Measurements from ENCODE around the gene SNUPN. TPM values are rescaled to one million over a fixed set of nuclear protein-coding genes. Genes with fewer than 3 reads are reported as not detected.

The SNUPN gene
- polyA plus RNA-seq, 3 donors, result 27.5 to 32.7 (median 31.6) TPM

DNA sequence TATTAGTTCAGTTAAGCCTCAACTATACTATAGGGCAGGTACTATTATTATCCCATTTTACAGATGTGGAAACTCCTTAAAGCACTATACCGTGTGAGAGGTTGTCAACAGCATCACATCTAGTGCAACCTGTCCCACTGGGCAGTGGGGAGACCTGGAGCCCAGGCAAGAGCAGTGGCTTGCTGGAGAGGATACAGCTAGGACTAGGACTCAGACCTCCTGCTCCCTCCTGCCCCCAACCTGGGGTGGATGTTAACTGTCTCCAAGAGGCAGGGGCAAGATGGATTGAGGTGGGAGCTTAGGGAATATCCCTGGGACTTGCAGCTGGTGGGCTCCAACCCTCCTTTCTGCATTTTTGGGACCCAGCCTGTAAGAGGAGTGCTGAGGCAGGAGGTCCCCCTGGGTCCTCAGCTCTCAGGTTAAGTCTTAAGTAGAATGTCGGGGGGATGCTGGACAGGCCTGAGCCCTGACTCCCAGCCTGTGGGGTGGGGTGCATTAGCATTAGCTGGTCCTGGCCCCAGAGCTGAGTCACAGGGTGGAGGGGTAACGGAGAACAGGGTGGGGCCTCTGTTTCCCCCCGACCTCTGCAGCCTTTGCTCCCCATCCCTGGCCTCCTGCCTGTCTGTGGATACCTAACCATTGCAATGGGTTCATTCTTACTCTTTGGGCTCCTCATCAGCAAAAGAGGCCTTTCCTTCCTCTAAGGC lies 28.8 kb upstream of the SNUPN start:
- DNase-seq (ENCODE audit: low read depth in 3 of 3, low spot score in 2 of 3), result no peak

DNA sequence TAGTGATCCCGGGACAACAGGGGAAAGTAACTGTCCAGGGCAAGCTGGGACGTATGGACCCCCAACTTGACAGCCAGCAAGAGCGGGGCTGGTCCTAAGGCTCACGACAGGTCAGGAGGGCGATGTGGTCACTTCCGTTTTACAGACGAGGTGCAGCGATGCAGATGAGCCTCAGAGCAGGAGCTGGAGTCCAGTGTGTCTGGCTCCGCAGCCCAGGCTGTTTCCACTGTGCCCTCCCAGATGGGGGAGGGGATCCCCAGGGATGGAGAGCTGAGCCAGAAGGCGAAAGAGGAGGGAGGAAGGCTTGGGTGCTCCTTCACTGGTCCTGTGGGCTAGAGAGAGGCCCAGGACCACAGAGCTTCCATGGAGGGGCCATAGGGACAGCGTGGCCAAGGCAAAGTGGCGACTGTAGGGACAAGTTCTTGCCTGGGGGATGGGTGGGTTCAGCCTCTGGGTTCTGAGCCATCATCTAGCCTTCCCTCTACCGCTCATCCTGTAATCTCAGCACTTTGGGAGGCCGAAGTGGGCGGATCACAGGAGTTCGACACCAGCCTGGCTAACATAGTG lies 27.9 kb upstream of the SNUPN start:
- DNase-seq (ENCODE audit: low read depth in 3 of 3, low spot score in 2 of 3), result no peak

DNA sequence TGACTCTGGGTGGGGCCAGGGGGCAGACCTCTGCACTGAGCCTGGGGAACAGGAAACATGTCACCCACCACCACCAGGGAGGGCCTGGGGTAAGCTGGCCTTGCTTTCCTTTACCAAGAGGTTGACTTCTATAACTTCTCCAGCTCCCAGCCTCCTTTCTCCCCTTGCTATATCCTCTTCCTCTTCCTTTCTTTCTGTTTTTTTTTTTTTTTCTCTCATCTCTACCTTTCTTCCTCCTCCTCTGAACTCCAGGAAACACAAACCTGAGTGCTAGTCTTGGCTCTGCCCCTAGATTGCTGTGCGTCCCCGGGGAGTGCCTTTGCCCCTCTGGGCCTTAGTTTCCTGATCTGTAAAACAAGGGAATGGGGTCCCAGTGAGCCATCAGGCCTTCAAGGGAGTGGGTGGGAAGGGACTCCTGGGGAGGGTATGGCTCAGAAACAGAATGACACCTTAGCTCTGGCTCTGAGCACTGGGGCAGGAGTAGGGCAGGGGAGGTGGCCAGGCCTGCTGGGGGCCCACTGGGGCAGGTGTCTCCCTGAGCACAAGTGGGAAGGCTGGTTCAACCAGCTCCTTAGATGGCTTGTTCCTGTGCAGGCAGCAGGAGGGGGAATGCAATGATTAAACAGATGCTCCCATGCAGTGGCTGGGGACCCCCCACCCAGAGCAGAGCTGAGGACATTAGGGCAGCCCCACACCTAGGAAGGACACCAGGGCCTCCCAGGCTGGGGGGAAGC lies 26.5 kb upstream of the SNUPN start:
- no peak for DNase-seq (ENCODE audit: low read depth in 3 of 3, low spot score in 2 of 3)

DNA sequence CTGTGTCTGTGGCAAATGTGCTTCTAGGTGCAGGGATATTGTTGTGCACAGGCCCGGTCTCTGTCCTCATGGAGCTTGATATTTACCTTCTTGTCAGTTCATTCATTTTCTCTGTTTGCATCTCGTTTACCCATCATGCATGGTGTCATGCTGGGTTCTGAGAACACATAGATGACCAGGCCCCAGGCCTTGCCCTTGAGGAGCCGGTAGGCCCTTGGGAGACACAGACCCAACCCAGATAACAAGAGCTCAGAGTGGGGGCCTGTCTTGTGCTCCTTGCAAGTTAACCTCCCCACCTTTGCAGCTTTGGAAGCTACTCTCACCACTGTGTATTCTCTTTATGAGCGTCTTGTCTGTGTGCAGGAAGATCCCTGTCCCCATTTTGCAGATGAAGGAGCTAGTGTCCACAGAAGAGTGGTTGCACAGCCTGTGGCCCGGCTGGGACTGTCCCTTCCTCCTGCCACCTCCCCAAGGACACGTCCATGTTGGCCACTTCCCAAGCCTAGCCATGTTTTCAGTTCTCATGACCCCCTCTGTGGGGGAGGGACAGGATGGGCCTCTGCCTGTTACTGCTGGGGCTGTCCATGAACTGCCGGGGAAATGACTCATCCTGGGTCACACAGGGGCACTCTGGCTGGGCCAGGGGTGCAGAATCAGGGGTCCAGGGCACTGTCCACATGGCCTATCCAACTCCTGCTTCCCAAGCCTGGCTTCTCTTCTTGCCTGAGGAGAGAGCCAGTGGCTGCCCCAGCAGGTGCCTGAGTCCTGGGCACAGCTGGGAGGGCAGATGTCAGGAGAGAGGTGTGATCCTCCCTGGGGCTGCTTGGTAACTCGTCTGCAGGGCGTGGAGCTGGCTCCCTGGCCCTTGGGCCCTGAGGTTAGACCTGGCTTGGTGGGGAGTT lies 25.6 kb upstream of the SNUPN start:
- DNase-seq (ENCODE audit: low read depth in 3 of 3, low spot score in 2 of 3), result no peak

DNA sequence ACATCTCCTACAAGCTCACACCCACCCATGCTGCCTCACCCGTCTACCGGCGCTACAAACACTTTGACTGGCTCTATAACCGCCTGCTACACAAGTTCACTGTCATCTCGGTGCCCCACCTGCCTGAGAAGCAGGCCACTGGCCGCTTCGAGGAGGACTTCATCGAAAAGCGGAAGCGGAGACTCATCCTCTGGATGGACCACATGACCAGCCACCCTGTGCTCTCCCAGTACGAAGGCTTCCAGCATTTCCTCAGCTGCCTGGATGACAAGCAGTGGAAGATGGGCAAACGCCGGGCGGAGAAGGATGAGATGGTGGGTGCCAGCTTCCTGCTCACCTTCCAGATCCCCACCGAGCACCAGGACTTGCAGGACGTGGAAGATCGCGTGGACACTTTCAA lies 24.3 kb upstream of the SNUPN start:
- no peak for DNase-seq (ENCODE audit: low read depth in 3 of 3, low spot score in 2 of 3)

DNA sequence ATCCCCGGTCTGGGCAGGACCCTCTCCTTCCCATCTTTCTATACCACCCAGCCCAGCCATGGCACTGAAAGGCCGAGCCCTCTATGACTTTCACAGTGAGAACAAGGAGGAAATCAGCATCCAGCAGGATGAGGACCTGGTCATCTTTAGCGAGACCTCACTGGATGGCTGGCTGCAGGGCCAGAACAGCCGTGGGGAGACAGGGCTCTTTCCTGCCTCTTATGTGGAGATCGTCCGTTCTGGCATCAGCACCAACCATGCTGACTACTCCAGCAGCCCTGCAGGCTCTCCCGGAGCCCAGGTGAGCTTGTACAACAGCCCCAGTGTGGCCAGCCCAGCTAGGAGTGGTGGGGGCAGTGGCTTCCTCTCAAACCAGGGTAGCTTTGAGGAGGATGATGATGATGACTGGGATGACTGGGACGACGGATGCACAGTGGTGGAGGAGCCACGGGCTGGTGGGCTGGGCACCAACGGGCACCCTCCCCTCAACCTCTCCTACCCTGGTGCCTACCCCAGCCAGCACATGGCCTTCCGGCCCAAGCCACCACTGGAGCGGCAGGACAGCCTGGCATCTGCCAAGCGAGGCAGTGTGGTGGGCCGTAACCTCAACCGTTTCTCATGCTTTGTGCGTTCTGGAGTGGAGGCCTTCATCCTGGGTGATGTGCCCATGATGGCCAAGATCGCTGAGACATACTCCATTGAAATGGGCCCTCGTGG lies 23.7 kb upstream of the SNUPN start:
- DNase-seq (ENCODE audit: low read depth in 3 of 3, low spot score in 2 of 3), result no peak

DNA sequence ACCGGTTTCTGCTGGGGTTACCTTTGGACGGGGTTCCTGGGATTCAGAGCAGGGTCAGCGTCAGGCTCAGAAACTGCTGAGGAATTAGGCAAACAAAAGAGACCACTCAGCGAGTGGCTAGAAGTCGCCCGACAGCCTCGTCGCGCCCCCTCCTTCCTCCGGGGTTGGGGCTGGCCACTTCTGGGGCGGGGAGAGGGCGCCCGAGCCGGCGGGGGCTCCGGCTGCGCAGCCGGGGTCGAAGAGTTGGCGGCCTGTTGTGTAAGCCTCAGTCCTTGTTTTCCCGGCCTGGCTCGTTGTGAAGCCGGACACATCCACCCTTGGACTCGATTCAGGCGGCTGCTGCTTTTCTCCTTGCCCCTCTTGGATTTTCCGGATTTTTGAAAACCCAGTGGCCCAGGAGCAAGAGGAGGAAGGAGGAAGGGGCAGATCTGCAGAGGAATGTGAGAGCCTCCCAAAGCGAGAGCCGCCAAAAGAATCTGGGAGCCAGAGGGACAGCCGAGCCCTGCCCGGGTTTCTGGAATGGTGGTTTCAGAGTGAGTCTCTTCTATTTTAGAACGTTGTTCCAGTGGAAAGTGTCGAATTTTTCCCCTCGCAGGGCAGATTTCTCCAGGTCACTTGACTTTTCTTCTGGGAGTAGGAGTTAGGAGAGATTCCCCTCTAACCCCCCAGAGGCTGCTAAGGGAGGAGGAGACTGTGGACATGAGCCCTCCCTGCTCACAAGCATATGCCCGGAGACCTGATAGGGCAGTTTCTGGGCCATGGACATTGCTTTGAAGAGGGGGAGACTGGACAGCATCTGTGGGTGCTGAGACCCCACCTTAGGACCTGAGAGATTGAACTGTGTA lies 22.9 kb upstream of the SNUPN start:
- peak in 1 of 3 donors; percentile 37 for DNase-seq (ENCODE audit: low read depth in 3 of 3, low spot score in 2 of 3)

DNA sequence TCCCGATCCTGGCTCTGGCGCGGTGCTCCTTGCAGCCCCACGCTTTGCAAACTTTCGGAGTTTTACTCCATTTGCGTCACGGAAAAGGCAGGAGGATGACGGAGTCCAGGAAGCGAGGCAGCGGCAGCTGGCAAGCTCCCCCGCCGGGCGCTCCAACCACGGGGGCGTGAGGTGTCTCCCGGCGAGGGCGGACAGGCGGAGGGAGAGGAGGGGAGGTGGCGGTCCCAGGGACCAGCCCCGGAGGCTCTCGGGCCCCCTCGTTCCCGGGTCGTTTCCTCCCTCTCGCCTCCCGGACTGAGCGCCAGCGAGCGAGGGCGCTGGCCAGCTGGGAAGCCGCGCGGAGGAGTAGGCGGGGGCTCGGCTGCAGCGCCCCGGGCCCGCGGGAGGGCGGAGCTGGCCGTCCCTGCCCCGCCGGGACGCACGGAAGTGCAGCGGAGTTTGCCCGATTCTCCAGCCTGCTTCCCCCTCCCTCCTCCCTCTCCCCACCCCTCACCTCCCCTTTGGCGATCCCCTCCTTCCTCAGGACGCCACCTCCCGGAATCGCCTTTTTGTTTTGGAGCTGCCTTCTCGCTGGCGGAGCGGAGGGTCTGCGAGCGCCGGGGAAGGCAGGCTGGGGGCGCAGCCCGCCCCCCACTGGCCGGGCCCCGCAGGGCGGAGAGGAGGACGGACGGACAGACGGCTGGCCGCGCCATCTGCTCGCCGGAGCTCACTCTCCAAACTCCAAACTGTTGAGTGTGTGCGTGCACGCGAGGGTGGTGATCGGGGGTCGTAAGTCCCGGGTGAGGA lies 22.0 kb upstream of the SNUPN start, which contains the start of gene SNX33:
Gene SNX33, plus strand, starts transcription at position 543 of the 786 bp plus-strand sequence. CDS start 1,191 bp downstream, outside the sequence.
- DNase-seq (ENCODE audit: low read depth in 3 of 3, low spot score in 2 of 3), result peak in 2 of 3 donors; percentile 68 to 69

DNA sequence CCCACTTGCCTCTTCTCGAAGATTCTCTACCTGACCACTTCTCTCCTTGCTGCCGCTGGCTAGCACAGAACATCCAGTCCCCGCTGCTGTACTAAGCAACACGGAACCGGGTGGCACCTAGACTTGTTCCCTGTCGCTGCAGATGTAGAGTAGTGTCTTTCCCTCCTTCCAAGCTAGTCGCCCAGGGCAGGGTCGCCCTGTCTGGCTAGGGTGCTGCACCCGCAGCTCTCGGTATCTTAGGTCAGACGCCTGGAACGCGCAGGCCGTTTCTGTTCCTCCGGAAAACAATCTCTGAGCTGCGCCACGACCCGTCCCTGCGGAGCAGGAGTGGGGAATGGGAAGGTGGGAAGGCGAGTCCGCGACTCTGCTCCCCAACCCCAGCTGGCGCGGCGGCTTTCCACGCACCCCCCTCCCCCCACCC lies 21.4 kb upstream of the SNUPN start:
- DNase-seq (ENCODE audit: low read depth in 3 of 3, low spot score in 2 of 3), result no peak

DNA sequence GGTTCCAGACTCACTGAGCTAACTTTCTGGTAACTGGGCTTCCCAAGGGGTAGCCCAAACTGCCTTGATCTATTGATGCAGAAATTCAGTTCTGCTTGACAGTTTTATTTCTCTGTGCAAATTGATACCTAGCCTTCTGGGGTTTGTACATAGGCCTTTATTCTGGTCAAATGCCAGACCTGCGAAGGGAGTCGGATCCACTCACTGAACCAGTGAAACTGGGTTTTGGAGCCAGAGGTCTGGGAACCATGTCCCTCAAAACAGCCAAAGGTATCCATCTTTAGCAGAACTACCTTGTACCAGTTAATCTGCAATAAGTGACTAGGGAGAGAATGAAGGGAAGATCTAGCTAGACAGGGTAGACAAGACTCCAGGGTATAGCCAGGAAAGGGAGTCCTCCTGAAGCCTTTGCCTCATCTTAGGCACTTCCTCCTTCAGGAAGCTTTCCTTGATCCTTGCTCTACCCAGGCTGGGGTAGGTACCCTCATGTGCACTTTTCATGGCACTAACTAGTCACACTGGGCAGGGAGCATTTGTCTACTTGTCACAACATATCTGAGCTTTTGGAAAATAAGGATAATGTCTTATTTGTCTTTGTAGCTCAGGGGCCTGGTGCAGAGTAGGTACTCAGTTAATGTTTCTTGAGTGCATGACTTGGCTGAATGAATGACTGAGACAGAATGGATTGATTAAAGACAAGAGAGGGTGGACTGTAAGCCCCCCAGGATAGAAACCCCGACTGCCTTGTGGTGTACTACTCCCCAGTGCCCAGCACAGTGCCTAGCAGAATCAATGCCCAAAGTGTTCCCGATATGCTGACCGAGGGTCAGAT lies 20.8 kb upstream of the SNUPN start:
- DNase-seq (ENCODE audit: low read depth in 3 of 3, low spot score in 2 of 3), result no peak

DNA sequence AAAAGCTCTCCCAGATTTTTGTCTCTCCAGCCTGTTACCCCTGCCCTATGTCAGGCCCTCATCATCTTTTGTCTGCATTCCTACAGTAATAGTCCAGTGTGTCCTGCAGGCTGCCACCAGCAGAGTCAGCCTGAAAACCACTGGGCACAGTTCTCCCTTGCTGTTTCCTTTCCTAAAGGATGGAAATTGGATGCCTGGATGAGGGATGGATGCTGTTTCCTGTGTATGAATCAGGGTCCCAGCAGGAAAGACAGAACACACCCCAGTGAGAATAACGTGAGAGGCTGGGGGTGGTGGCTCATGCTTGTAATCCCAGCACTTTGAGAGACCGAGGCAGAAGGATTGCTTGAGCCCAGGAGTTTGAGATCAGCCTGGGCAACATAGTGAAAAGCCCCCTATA lies 18.9 kb upstream of the SNUPN start:
- DNase-seq (ENCODE audit: low read depth in 3 of 3, low spot score in 2 of 3), result no peak

DNA sequence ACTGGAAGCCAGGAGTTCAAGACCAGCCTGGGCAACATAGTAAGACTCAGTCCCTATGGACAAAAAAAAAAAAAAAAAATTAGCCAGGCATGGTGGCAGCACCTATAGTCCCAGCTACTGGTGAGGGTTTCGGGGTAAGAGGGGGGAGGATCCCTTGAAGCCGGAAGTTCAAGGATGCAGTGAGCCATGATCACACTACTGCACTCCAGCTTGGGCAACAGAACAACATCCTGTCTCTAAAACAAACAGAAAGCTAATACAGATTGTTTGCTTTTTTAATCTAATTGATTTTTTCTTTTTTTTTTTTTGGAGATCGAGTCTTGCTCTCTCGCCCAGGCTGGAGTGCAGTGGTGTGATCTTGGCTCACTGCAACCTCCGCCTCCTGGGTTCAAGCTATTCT lies 16.1 kb upstream of the SNUPN start:
- DNase-seq (ENCODE audit: low read depth in 3 of 3, low spot score in 2 of 3), result no peak

DNA sequence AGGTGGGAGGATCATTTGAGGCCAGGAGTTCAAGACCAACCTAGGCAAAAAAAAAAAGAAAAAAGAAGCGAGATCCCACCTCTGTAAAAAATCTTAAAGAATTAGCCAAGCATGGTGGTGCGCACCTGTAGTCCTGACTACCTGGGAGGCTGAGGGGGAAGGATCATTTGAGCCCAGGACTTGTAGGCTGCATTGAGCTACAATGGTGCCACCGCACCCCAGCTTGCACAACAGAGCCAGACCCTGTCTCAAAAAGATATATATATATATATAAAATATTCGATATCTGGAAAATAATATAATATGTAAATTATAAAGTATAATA lies 15.6 kb upstream of the SNUPN start:
- DNase-seq (ENCODE audit: low read depth in 3 of 3, low spot score in 2 of 3), result no peak

DNA sequence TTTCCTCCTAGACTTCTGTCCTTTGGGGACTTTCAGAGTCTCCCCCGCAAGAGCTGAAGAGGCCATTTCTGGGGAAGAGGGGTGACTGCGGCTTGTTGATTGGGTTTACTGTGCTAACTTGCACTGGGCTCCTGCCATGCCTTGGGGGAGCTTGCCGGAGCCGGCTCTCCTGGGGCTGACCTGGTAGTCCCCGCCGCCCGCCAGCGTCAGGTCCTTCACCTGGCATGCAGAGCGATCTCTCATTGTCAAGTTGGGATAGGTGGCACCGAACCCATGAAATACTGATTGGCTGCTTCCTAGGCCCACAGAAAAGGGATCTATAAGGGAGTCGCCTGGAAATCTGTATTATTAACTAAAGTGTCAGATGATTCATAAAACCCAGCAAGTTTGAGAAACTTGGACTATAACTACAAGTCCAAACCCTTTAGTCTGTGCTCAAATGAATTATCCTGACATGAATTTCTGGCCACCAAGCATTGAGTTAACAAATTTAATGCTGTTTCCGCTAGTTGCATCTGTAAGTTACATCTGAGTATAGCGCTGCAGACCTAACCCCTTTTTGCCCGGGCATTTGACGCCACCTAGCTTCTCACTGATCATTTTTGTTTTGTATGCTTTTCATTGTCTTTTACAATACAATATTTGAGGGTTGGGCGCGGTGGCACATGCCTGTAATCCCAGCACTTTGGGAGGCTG lies 15.1 kb upstream of the SNUPN start:
- no peak for DNase-seq (ENCODE audit: low read depth in 3 of 3, low spot score in 2 of 3)

DNA sequence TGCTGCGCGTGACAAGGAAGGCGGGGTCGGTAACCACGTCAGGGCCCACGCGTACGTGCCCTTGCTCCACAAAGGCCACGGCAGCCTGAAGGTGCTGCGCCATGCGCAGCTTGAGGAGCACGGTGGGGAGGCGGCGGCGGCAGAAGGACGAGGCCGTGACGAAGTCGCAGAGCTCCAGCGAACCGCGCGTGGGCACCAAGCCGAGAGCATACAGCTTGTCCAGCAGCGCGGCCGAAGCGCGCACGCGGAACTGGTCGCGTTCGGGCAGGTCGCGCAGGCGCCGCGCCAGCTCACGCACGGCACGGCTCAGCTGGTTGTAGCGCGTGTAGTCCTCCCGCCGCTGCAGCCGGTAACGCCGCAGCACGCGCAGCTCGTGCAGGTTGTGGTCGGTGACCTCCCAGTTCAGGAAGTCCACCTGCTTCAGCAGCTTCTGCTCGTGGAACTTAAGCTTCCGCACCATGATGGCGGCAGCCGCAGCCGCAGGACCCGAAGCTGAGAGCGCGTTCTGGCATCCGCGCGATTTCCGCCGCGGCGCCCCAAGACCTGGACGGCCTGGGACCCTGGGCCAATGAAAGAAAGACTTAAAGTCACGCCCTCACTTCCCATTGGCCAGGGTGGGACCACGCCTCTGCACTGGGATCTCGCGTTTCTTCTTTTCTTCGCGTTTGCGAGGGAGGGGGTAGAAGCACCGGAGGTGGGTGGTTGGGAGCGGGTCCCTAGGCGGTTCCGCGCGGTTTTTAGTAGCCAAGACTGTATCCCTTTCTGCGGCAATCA lies 14.4 kb upstream of the SNUPN start, which contains the start of gene IMP3:
Gene IMP3, minus strand, starts transcription at position 516 of the 774 bp plus-strand sequence. Its CDS starts 56 bp downstream, at position 460.
- DNase-seq (ENCODE audit: low read depth in 3 of 3, low spot score in 2 of 3), result peak; percentile 92 to 97 (median 95)

DNA sequence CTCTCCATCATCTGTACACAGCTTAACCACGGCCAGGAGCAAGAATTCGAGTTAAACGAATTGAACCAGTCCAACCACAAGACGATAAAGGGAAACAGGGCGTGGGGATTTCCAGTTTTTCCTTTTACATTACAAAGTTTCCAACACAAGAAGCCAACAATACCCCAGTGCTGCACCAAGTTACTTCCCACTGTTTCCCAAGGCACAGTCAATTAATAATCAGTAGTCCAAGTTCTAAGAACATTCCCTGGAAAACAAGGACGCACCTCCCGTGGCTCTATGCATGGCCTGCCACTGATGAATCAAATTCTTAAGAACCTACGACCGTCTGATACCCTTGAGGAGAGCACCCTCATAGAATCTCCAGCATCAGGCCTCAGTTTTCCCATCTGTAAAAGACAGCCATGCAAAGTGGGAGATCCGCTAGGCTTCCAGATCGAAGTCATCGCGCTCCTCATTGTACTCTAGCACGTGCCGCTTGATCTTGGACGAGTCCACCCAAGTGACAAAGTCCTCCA lies 13.7 kb upstream of the SNUPN start:
- no peak for DNase-seq (ENCODE audit: low read depth in 3 of 3, low spot score in 2 of 3)

All from right renal cortex interstitium (tissue), 3 donors.